GM10248 (cell line): ENCODE measurements around the gene FOXD2.

ENCODE experiments used
- CTCF ChIA-PET: fragments of 300-600 bp; sonication (Branson Sonifier 250); formaldehyde crosslinking; extraction: SDS; loops from one replicate; lab custom pipeline; 2021; ENCODE audit warnings: antibody characterized with exemption; lab: Yijun Ruan, JAX
- POLR2A ChIA-PET: fragments of 350-650 bp; sonication (Branson Sonifier 250); formaldehyde crosslinking; extraction: SDS; loops from one replicate; lab custom pipeline; 2020; ENCODE audit warnings: antibody characterized with exemption; lab: Yijun Ruan, JAX
- DNase-seq: peaks from one replicate; pipeline ENCODE4 v3.0.0; 2012; ENCODE audit errors: extremely low spot score
- CTCF ChIP-seq: IDR thresholded peaks from 2 replicates; pipeline ENCODE4 v1.5.1; 2012; ENCODE audit warnings: mild to moderate bottlenecking, low read depth; ENCODE audit errors: extremely low read depth, missing control alignments, control extremely low read depth

FOXD2 gene

DNA sequence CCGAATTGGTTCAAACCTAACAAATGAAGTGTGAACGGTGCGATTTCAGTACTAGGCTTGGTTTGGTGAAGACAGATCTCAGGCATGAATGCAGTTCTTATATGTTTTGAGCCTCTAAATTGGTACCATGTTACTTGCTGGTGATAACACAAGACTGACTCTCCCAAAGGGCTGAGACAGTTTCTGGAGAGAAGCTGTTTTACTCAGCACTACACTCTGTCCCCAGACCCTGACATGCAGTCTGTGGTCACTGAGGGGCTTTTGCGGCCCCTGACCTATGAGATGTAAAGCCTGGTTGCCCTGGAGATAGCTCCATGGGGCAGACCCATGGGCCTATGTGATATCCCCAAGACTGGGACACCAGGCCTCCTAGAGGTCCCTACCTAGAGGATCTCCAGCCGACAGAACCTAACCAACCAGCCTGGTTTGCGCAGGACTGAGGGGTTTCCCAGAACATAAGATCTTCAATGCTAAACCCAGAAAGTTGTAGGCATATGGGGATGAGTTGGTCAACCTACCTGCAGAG, 41.1 kb upstream of the FOXD2 start:
- POLR2A ChIA-PET, result no interaction called here
- no peak for TF ChIP-seq CTCF
- DNase-seq, result no peak
- CTCF ChIA-PET, result interaction anchor here (1.0 to 3.3 kb wide), 6 partner anchors 8 to 329 kb away, joined by 3 to 15 read pairs (median 8); partner anchors contain the start of gene FOXD2

DNA sequence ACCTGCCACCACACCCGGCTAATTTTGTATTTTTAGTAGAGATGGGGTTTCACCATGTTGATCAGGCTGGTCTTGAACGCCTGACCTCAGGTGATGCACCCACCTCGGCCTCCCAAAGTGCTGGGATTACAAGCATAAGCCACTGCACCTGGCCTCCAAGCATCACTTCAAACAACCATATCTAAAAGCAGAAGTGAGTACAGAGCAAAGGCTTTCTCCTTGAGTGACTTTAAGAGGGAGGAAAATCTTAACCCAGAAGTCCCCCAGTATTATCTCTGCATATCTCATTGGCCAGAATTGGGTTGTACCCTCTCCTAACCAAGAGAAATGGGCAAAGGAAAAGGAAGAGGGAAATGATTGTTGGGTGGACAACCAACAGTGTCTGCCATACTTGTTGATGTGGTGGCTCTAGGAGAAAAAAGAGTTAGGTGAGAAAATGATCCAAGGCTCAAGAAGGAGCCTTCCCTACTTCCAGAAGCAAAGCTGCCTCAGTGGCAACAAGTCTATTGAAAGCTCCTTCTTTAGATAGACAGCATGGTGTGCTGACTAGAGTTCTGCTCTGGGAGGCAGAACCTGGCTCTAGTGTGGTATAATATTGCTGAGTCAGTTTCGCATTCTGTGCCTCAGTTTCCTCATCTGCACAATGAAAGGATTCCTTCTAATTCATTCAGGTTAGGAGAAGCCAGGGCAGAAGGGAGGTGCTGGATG, 38.6 kb upstream of the FOXD2 start:
- no peak for TF ChIP-seq CTCF
- POLR2A ChIA-PET, result no interaction called here
- no peak for DNase-seq
- CTCF ChIA-PET, result interaction anchor here (1.5 to 3.3 kb wide), 5 partner anchors 10 to 38 kb away, joined by 3 to 20 read pairs (median 15); partner anchors contain the start of gene FOXD2

DNA sequence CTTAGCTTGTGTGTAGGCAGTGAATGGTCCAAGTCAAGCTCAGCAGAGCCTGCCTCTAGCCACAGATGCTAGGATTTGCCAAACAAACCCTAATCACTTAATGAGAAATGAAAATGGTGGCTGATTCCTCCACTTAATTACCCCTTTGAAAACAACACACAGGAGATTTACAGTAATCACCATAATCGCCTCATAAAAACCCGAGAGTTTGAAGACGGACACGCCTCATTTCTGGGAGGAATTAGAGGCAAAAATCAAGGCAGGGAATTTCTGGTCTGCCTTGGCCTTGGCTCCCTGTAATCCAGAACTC, 38.0 kb upstream of the FOXD2 start:
- ChIA-PET CTCF (interaction anchor here (1.0 to 3.3 kb wide), 4 partner anchors 11 to 38 kb away, joined by 3 to 20 read pairs (median 9); partner anchors contain the start of gene FOXD2), POLR2A (no interaction called here)
- no peak for DNase-seq
- no peak for TF ChIP-seq CTCF

DNA sequence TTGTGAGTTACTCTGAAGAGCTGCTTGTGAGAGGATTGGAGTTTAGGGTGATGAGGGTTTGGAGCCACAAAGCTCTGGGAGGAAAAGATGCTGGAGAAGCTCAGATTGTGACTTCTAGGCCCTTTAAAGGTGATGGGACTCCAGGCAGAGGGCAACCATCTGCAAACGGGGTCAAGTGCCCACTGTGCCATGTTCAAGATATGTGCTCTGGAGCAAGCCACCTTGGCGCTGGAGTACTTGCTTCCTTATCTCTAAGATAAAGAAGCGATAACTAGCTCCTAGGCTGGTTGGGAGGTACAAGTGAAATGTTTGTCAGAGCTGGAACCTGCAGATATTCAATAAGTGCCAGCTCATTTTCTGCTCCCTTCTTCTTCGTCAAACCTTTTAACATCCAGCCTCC, 36.1 kb upstream of the FOXD2 start:
- CTCF ChIA-PET, result interaction anchor here (0.9 to 3.9 kb wide), 9 partner anchors 12 to 308 kb away, joined by 3 to 20 read pairs (median 4); partner anchors contain the start of gene FOXD2
- POLR2A ChIA-PET, result no interaction called here
- no peak for TF ChIP-seq CTCF
- no peak for DNase-seq

DNA sequence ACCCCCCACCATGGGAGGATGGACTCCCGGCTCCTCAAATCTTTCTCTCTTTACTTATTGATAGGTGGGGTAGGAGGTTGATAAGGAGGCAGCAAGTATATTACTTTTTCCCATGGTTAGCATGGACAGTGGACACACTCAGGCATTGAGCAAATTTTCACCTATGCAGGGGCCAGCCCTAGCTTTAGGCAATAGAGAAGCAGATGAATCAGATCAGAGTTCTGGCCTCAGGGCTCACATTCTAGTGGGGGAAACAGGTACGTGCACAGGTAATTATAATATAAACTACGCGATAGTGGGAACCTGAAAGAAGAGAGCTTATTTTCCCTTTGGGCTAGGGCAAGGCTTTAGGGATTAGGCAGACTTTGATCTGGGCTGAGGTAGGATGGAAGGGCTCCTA, 35.3 kb upstream of the FOXD2 start:
- no peak for DNase-seq
- POLR2A ChIA-PET, result no interaction called here
- CTCF ChIA-PET, result interaction anchor here (0.9 to 3.9 kb wide), 9 partner anchors 11 to 315 kb away, joined by 3 to 14 read pairs (median 3); partner anchors contain the start of gene FOXD2
- no peak for TF ChIP-seq CTCF

GRCh38 chr1:47403321-47403910, 34.4 kb upstream of the FOXD2 start:
- no peak for DNase-seq
- POLR2A ChIA-PET, result no interaction called here
- CTCF ChIA-PET, result interaction anchor here (1.0 to 3.9 kb wide), 4 partner anchors 14 to 314 kb away, joined by 3 to 14 read pairs (median 4); no protein-coding TSS in a partner anchor
- TF ChIP-seq CTCF, result no peak
